ENCODE results near the gene SCPEP1. TPM values are rescaled to one million over a fixed set of nuclear protein-coding genes. Genes with fewer than 3 reads are reported as not detected.

The SCPEP1 gene
- polyA plus RNA-seq, result 1.1 and 2.6 TPM in 2 replicates
- polyA minus RNA-seq, result 0.73 TPM in 1 of 2 replicates, not detected in the other

GRCh38 chr17:56977673-56978395, at the start of gene SCPEP1:
TSS of gene SCPEP1 (plus strand) at chr17:56978131. CDS start at chr17:56978160, 29 bp downstream.
- H3K27ac ChIP-seq (ENCODE audit: low read length), result no peak within 1 kb of the TSS
- H4K20me1 ChIP-seq (ENCODE audit: insufficient read depth), result no peaks in the 10 kb centered on the region
- TF ChIP-seq MXI1 (conservative IDR thresholded peaks at IDR 0.05; ENCODE audit: poor library complexity, severe bottlenecking) (peak; percentile 51), SMC3 (conservative IDR thresholded peaks at IDR 0.05; ENCODE audit: poor library complexity) (no peak)

GRCh38 chr17:56928586-56928985, 49.3 kb upstream of the SCPEP1 start:
- Histone ChIP-seq H2AFZ (ENCODE audit: low read depth, low read length) (no peak overlapping the region), H3F3A (ENCODE audit: insufficient read depth, low read length, poor library complexity, severe bottlenecking) (no peaks in the 10 kb centered on the region), H3K27ac (ENCODE audit: low read length) (no peak overlapping the region), H3K9me2 (ENCODE audit: insufficient read depth, low read length) (no peaks in the 10 kb centered on the region), H3K36me3 (ENCODE audit: insufficient read depth, low read length) (peaks cover 3% of the 10 kb centered on the region), H3K79me2 (replicated peaks; ENCODE audit: insufficient read depth, low read length) (no peaks in the 10 kb centered on the region), H3K27me3 (ENCODE audit: insufficient read depth, low read depth, low read length) (no peaks in the 10 kb centered on the region), H4K20me1 (ENCODE audit: insufficient read depth) (no peaks in the 10 kb centered on the region), H3K9me3 (ENCODE audit: low read length) (no peaks in the 10 kb centered on the region), H3K4me3 (ENCODE audit: low read length) (no peak overlapping the region), H3K4me2 (ENCODE audit: low read length) (no peak overlapping the region), H3K9ac (ENCODE audit: low read length) (no peak overlapping the region)
- no peak for TF ChIP-seq RAD21 (conservative IDR thresholded peaks at IDR 0.05)
- TF ChIP-seq POLR2AphosphoS5 (IDR thresholded peaks at IDR 0.05), result no peak
- TF ChIP-seq EZH2 (IDR thresholded peaks at IDR 0.05; ENCODE audit: borderline replicate concordance, insufficient read depth, low read length, poor library complexity, severe bottlenecking), result no peak
- TF ChIP-seq CTCF (IDR thresholded peaks at IDR 0.05; ENCODE audit: poor library complexity, severe bottlenecking), result no peak
- no peak for TF ChIP-seq REST (IDR thresholded peaks at IDR 0.05; ENCODE audit: borderline replicate concordance)
- no peak for TF ChIP-seq SMC3 (conservative IDR thresholded peaks at IDR 0.05; ENCODE audit: poor library complexity)
- no peak for TF ChIP-seq MXI1 (conservative IDR thresholded peaks at IDR 0.05; ENCODE audit: poor library complexity, severe bottlenecking)
- no peak for TF ChIP-seq EP300 (conservative IDR thresholded peaks at IDR 0.05; ENCODE audit: poor library complexity, severe bottlenecking)
- TF ChIP-seq TAF1 (IDR thresholded peaks at IDR 0.05; ENCODE audit: low read depth), result no peak

More at GRCh38 chr17:56977673-56978395, at the start of gene SCPEP1:
- Histone ChIP-seq H2AFZ (ENCODE audit: low read depth, low read length) (peak within 1 kb of the TSS; percentile 21), H3K9me3 (ENCODE audit: low read length) (no peaks in the 10 kb centered on the region), H3K4me2 (ENCODE audit: low read length) (peak within 1 kb of the TSS; percentile 68), H3F3A (ENCODE audit: insufficient read depth, low read length, poor library complexity, severe bottlenecking) (no peaks in the 10 kb centered on the region), H3K9ac (ENCODE audit: low read length) (peak within 1 kb of the TSS; percentile 26), H3K36me3 (ENCODE audit: insufficient read depth, low read length) (no peaks in the 10 kb centered on the region), H3K27me3 (ENCODE audit: insufficient read depth, low read depth, low read length) (no peaks in the 10 kb centered on the region), H3K79me2 (replicated peaks; ENCODE audit: insufficient read depth, low read length) (no peaks in the 10 kb centered on the region), H3K4me3 (ENCODE audit: low read length) (peak within 1 kb of the TSS; percentile 69), H3K9me2 (ENCODE audit: insufficient read depth, low read length) (no peaks in the 10 kb centered on the region)
